ENCODE data around the gene VSNL1.

DNA sequence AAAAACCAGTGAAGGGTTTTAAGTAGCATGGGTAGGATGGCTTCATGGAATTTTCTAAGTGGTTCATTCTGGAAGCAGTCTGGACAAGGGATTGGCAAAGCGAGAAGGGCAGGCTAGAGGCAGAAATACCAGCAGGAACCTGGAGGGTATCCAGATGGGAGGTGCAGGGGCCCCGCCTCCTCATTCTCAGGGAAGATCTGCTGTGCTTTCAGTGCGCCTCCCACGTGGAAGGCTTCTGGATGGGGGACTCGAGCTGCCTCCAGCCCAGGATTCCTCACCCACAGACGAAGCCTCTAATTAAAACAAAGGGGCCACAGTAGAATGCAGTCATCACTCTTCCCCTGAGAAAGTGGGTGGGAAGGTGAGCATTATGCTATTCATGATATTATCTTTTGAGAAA lies 79.8 kb downstream of the VSNL1 start:
- TF ChIP-seq, protein P1, sequence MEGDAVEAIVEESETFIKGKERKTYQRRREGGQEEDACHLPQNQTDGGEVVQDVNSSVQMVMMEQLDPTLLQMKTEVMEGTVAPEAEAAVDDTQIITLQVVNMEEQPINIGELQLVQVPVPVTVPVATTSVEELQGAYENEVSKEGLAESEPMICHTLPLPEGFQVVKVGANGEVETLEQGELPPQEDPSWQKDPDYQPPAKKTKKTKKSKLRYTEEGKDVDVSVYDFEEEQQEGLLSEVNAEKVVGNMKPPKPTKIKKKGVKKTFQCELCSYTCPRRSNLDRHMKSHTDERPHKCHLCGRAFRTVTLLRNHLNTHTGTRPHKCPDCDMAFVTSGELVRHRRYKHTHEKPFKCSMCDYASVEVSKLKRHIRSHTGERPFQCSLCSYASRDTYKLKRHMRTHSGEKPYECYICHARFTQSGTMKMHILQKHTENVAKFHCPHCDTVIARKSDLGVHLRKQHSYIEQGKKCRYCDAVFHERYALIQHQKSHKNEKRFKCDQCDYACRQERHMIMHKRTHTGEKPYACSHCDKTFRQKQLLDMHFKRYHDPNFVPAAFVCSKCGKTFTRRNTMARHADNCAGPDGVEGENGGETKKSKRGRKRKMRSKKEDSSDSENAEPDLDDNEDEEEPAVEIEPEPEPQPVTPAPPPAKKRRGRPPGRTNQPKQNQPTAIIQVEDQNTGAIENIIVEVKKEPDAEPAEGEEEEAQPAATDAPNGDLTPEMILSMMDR (IDR thresholded peaks at IDR 0.05) = no peak
- no peak for TF ChIP-seq POLR2A (IDR thresholded peaks at IDR 0.05)
